ENCODE data around the gene PARD3B. TPM values are rescaled to one million over a fixed set of nuclear protein-coding genes. Genes with fewer than 3 reads are reported as not detected.

Gene PARD3B
- polyA plus RNA-seq, 6 donors from 2014 or later: not detected

DNA sequence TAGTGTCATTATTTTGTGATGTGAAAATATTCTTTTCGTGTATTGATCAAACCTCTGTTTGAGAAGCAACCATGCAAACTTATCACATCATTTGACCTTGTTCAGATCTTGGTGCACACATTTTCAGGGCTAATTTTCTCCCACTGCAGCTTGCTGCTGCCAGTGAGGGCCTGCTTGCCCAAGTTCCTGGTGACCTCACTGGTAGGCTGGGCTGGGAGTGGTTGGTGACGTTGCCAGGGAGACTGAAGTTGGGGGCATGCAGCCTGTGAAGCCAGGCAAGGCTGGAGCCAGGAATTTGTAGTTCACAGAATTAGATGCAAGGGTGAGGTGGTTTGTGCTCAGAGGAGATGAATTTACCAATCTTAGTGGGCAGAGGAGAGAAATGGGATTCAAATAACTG lies 38.5 kb downstream of the PARD3B start:
- Mint-ChIP-seq H3K27me3 (peaks cover 0 to 3% (median 0%) of the 10 kb centered on the region in 3 donors), H3K36me3 (peaks cover 0 to under 1% of the 10 kb centered on the region in 2 donors), H3K9me3 (peaks cover under 1 to 12% (median 4%) of the 10 kb centered on the region in 7 donors), H3K4me3 (no peak overlapping the region), H3K4me1 (no peaks in the 10 kb centered on the region), H3K27ac (no peak overlapping the region)
- DNase-seq (no peak), ATAC-seq (ENCODE audit: low read depth in 2 of 2) (no peak)

DNA sequence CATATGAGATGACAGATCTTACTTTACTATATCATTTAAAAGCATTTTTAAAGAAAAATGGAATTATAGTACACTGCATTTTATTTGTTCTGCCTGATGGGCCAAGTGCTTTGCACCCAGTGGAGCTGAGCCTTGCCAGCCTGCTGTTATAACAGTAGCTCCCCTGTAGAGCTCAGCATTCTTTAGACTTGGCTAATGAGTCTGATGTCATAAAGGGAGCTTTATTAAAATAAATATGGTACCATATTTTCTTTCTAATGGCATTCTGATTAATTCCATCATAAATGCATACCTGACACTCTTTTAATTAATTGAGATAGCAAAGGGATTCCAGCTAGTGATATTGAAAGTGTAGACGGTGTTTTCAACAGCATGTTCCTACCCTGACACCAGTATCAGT lies 40.7 kb downstream of the PARD3B start:
- peaks cover 0 to 3% (median 0%) of the 10 kb centered on the region in 3 donors for H3K27me3 Mint-ChIP-seq
- peaks cover 8 to 20% (median 13%) of the 10 kb centered on the region in 7 donors for H3K9me3 Mint-ChIP-seq
- H3K36me3 Mint-ChIP-seq: peaks cover 0 to 8% of the 10 kb centered on the region in 2 donors
- H3K4me3 Mint-ChIP-seq: no peak overlapping the region
- ATAC-seq (ENCODE audit: low read depth in 2 of 2): no peak
- H3K27ac Mint-ChIP-seq: no peak overlapping the region
- no peaks in the 10 kb centered on the region for H3K4me1 Mint-ChIP-seq
- DNase-seq: no peak

DNA sequence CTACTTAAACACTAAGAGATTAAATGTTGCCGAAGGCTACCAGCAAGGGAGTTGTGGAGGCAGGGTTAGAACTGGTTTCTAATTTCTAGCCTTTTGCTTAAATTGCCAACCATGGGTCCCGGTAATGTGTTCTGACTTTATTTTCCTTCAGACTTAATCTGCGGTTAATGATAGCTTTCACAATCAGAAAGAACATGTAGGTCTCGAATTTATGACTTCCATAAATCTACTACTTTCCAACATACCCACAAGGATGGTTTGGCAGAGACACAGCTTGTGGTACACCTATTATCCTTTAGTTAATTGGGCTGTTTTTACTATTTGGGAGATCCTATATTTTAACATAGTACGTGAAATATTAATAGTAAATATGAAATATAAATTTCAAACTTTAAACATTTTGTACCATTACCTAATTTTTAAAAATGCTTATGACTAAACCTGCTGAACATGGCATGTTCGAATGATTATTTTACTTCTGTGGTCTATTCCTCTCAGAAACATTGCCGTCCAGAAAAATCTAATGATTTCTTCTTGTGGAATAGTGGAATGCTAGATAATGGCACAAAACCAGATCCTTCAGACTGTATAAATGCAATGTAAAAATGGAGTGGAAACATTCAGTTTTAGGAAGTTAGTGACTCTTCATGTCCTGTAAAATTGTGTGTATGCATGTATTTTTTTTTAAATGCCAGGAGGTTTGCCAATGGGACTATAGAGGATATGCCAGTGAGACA lies 41.3 kb downstream of the PARD3B start:
- H3K9me3 Mint-ChIP-seq: peaks cover 8 to 20% (median 13%) of the 10 kb centered on the region in 7 donors
- DNase-seq: no peak
- H3K36me3 Mint-ChIP-seq: peaks cover 0 to 8% of the 10 kb centered on the region in 2 donors
- no peaks in the 10 kb centered on the region for H3K4me1 Mint-ChIP-seq
- H3K27me3 Mint-ChIP-seq: peaks cover 0 to 3% (median 0%) of the 10 kb centered on the region in 3 donors
- no peak overlapping the region for H3K4me3 Mint-ChIP-seq
- H3K27ac Mint-ChIP-seq: no peak overlapping the region
- ATAC-seq (ENCODE audit: low read depth in 2 of 2): no peak

GRCh38 chr2:204590063-204590462 lies 44.8 kb downstream of the PARD3B start:
- peaks cover 0 to 8% of the 10 kb centered on the region in 2 donors for H3K36me3 Mint-ChIP-seq
- DNase-seq (no peak), ATAC-seq (ENCODE audit: low read depth in 2 of 2) (no peak)
- no peak overlapping the region for H3K27ac Mint-ChIP-seq
- H3K4me3 Mint-ChIP-seq: no peak overlapping the region
- no peaks in the 10 kb centered on the region for H3K4me1 Mint-ChIP-seq
- no peaks in the 10 kb centered on the region for H3K27me3 Mint-ChIP-seq
- peaks cover 5 to 20% (median 9%) of the 10 kb centered on the region in 7 donors for H3K9me3 Mint-ChIP-seq

GRCh38 chr2:204591225-204591624 lies 46.0 kb downstream of the PARD3B start:
- Mint-ChIP-seq H3K9me3 (peaks cover 5 to 20% (median 9%) of the 10 kb centered on the region in 7 donors), H3K27me3 (no peaks in the 10 kb centered on the region), H3K36me3 (peaks cover 0 to 8% of the 10 kb centered on the region in 2 donors), H3K27ac (no peak overlapping the region), H3K4me1 (no peaks in the 10 kb centered on the region), H3K4me3 (no peak overlapping the region)
- DNase-seq (no peak), ATAC-seq (ENCODE audit: low read depth in 2 of 2) (no peak)

DNA sequence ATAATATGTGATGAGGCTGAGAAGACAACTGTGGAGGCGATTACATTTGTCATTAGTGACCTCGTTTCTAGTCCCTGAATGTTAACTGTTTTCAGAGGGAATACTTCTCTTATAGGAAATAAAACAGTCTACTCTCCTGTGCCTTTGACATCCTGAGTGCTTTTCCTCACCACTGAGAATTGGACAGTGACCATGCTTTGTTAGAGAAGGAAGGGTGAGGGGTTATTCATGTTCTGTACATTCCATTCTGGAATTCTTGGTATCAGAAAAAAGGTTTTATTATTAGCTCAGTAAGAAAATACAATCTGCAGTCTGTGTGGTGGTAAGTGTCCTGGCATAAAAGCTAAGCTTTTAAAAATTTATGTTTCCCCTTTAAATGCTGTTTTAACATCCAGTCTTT lies 58.8 kb downstream of the PARD3B start:
- no peak overlapping the region for H3K27ac Mint-ChIP-seq
- H3K36me3 Mint-ChIP-seq: no peaks in the 10 kb centered on the region
- DNase-seq: no peak
- no peaks in the 10 kb centered on the region for H3K4me1 Mint-ChIP-seq
- H3K4me3 Mint-ChIP-seq: no peak overlapping the region
- no peak for ATAC-seq (ENCODE audit: low read depth in 2 of 2)
- H3K27me3 Mint-ChIP-seq: no peaks in the 10 kb centered on the region
- H3K9me3 Mint-ChIP-seq: peaks cover 0 to 11% (median 5%) of the 10 kb centered on the region in 7 donors

DNA sequence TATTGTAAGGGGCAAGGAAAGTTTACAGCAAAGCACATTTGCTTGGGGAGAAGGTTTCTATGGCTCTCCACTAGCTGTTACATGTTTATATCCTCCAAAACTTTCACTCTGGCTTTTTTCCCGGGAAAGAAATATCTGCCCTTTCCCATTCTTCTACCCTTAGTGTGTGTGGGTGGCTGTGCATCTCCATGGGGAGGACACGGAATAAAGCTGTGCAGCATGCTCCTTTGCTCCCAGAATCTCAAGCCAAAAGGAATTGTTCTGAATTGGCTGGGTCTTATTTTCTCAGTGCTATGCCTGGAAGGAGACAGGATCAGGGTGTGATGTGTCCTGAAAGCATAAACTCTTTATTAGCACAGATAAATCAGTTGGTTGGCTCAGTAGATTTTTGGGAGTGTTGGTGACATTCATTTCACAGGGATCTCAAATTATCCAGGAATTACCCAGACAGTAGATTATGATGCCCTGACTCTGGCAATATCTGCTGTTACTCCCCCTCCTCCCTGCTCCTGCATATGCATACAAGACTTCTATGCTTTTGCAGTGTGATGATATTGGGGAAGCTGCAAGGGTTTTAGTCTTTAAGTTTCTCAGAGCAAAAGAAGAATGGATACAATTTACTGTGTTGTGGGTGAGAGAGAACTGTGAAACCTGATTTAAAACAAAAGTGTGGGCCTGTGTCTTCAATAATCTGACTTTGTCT lies 63.1 kb downstream of the PARD3B start:
- H3K27me3 Mint-ChIP-seq: no peaks in the 10 kb centered on the region
- no peak for DNase-seq
- H3K4me1 Mint-ChIP-seq: no peaks in the 10 kb centered on the region
- H3K4me3 Mint-ChIP-seq: no peak overlapping the region
- no peak overlapping the region for H3K27ac Mint-ChIP-seq
- no peaks in the 10 kb centered on the region for H3K36me3 Mint-ChIP-seq
- no peak for ATAC-seq (ENCODE audit: low read depth in 2 of 2)
- peaks cover 0 to 5% (median 0%) of the 10 kb centered on the region in 7 donors for H3K9me3 Mint-ChIP-seq

DNA sequence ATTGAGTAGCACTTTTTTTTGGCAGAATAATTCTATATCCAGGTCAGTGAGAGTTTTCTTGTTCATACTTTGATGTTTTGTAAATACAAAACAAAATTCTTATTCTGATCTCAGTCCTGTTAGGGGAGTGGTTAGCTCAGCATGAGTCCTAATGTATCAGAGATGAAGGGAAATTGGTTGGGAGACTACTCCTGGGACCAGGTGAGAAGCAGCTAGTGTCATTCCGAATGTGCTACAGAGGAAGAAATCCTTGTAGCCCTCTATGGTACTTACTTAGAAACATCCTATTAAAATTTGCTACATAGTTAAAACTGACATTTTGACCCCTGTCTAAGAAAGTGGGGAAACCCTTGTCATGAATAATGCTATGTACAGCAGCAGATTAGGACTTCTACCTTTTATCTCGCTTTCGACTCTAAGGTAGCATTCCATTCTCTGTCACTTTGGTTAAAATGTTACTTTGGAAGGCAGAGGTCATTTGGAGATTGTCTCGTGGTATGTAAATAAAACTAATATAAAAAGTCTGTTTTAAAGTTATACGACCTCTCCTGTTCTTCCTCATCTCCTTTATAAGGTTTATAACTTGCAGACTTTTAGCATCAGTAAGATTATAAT lies 65.8 kb downstream of the PARD3B start:
- Mint-ChIP-seq H3K27ac (no peak overlapping the region), H3K9me3 (peaks cover 0 to under 1% (median 0%) of the 10 kb centered on the region in 7 donors), H3K27me3 (no peaks in the 10 kb centered on the region), H3K36me3 (no peaks in the 10 kb centered on the region), H3K4me3 (no peak overlapping the region), H3K4me1 (no peaks in the 10 kb centered on the region)
- DNase-seq: no peak
- ATAC-seq (ENCODE audit: low read depth in 2 of 2): no peak

- Mint-ChIP-seq H3K27me3 (no peaks in the 10 kb centered on the region), H3K27ac (no peak overlapping the region)
Measured at GRCh38 chr2:204611764-204612163, 66.5 kb downstream of the PARD3B start.

DNA sequence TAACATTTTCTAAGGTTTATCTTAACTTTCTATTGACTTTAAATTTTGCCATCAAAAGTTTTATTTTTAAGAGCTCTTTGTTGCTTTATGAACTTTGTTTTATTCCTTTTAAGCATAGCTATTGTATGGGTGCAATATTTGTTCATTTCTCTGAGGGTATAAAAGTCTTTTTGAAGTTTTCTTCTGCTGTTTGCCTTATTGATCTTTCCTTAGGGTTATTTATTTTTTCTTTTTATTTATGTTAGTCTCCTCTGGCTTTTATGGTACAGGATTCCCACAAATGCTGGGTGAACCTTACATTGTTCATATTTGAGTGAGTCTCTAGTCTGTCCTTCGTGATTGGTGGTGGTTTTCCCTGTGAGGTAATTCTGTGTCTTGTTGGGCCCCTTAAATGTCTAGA lies 68.4 kb downstream of the PARD3B start:
- Mint-ChIP-seq H3K36me3 (no peaks in the 10 kb centered on the region), H3K27me3 (no peaks in the 10 kb centered on the region), H3K9me3 (no peaks in the 10 kb centered on the region), H3K4me3 (no peak overlapping the region), H3K27ac (no peak overlapping the region), H3K4me1 (no peaks in the 10 kb centered on the region)
- DNase-seq (no peak), ATAC-seq (ENCODE audit: low read depth in 2 of 2) (no peak)

More at GRCh38 chr2:204611764-204612163, 66.5 kb downstream of the PARD3B start:
- Mint-ChIP-seq H3K4me3 (no peak overlapping the region), H3K36me3 (no peaks in the 10 kb centered on the region), H3K4me1 (no peaks in the 10 kb centered on the region), H3K9me3 (no peaks in the 10 kb centered on the region)
- ATAC-seq (ENCODE audit: low read depth in 2 of 2) (no peak), DNase-seq (no peak)

GRCh38 chr2:204615456-204615855 lies 70.2 kb downstream of the PARD3B start:
- H3K36me3 Mint-ChIP-seq: no peaks in the 10 kb centered on the region
- peaks cover 0 to 1% (median 0%) of the 10 kb centered on the region in 3 donors for H3K27me3 Mint-ChIP-seq
- no peaks in the 10 kb centered on the region for H3K4me1 Mint-ChIP-seq
- no peak overlapping the region for H3K4me3 Mint-ChIP-seq
- ATAC-seq (ENCODE audit: low read depth in 2 of 2) (no peak), DNase-seq (no peak)
- H3K27ac Mint-ChIP-seq: no peak overlapping the region
- peaks cover 0 to under 1% (median 0%) of the 10 kb centered on the region in 7 donors for H3K9me3 Mint-ChIP-seq

DNA sequence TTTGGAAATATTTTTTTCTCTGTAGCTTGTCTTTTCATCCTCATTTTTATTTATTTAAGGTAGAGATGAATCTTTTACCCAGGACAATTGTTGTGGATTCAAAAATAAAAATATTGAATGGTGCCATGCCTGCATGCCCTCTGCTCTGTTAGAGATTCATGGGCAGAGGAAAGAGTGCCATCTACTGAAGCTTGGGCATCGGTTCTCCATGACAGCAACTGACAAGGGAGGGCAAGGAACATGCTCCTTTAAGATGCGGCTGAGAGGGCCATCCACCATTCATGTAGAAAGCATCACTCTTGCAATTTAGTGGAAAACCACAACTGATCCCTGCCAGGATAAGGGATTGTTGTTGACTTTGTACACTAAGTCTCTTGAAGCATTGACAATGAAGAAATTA lies 79.9 kb downstream of the PARD3B start:
- H3K36me3 Mint-ChIP-seq: no peaks in the 10 kb centered on the region
- H3K4me1 Mint-ChIP-seq: no peaks in the 10 kb centered on the region
- peaks cover 0 to 3% (median 0%) of the 10 kb centered on the region in 7 donors for H3K9me3 Mint-ChIP-seq
- H3K27ac Mint-ChIP-seq: no peak overlapping the region
- peak overlapping the region in 1 of 8 donors; percentile 26 for H3K4me3 Mint-ChIP-seq
- DNase-seq (no peak), ATAC-seq (ENCODE audit: low read depth in 2 of 2) (no peak)
- peaks cover 0 to 4% (median 0%) of the 10 kb centered on the region in 3 donors for H3K27me3 Mint-ChIP-seq

DNA sequence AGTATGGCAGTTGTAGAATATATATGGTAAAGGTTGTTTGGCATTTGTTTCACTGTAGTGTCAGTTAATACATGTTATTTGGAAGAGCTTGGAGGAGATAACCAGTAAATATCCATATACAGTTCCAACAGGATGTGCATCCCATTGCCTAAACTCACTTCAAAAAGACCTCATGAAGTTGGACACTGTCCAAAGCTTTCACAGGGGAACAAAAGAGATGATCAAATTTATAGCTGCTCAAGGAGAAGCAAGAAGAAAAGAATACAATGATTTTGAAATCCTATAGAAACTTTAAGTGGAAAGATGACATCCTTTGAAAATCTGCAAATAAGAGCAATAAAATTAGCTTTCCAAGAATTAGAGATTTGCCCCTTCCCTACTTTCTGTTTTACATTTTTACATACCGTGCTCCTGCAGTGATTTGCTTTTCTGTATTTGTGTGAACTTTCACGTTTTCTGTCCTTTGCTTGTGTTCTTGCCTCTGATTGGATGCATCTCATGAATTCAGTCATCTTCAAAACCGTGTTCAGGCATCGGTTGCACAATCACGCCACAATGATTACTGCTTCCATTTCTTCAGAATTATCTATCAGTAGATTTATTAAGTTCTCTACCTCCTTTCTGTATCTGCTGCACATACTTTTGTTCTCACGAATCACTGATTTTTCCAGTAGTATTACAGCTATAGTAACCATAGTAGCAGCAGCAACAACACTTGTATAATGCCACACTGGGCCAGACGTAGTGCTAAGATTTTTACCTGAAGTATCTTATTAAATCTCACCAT lies 83.8 kb downstream of the PARD3B start:
- ATAC-seq (ENCODE audit: low read depth in 2 of 2) (no peak), DNase-seq (no peak)
- Mint-ChIP-seq H3K9me3 (peaks cover 0 to 5% (median 0%) of the 10 kb centered on the region in 7 donors), H3K27ac (no peak overlapping the region), H3K4me1 (no peaks in the 10 kb centered on the region), H3K36me3 (no peaks in the 10 kb centered on the region), H3K4me3 (no peak overlapping the region), H3K27me3 (no peaks in the 10 kb centered on the region)
